Activated T-helper 1 cell treated with Interleukin-2 at 50 U/mL for 16 hours (primary cell): ENCODE results near the gene MEGF6.

ENCODE experiments used
- DNase-seq: peaks from one replicate; pipeline ENCODE4 v3.0.0-alpha.2; 2020; ENCODE audit warnings: low read depth

Gene MEGF6

DNA sequence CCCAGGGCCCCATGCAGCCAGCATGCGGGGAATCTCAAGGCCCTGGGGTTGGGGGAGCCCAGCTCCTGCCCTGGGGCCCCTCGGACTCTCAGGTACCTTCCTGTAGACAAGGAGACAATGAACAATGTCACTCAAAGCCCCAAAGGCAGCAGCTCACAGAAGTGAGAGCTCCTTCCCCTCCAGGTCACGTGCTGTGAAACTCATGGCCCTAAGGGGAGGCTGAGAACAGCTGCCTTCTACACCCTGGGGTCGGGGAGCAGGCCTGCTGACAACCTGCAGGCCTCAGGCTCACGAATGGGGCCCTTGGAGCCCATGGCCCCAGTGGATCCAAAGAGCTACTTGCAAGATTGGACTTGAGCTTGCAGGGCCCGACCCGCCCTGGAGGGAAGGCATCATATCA is 3.2 kb downstream of the MEGF6 start:
- no peak for DNase-seq

- no peak for DNase-seq
These were observed 3.6 kb downstream of the MEGF6 start for GRCh38 chr1:3607703-3608065.

DNA sequence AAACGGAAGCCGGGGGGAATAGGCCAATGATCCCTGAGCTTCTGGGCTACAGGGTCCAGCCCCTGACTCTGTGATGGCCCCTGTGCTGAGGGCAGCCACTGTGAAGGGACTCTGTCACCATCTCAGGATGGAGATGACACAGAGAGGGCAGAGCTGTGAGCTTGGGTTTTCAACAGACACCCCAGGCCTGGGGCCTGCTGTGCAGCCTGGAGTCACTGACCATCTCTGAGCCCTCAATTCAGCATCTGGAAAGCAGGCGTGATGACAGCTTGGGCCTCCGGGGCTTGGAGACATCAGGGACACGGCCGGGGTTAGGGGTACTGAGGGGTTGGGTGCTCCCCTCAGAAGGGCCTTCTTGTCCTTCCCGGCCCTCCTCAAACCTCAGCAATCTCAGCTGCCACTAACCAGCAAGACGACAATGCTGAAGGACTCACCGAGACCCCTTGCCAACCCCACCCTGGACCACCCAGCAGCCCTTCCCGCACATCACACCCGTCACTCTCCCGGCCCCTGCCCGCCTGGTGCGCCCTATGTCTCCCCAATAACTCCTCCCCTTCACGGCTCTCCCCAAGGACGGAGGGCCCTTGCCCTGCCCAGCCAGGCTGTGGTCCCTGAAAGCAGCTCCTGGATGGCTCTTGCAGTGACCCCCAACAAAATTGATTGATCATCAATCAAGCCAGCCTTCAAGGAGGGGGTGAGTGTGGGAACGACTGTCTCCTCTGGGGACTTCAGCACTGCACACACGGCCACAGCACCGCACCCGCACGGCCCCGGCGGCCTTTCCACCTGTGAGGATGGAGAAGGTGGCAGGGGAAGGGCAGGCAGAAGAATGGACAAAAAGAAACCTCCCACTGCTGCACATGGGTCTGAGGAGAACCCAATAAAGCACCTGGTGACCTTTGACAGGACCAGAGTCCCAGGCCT is 4.3 kb downstream of the MEGF6 start:
- no peak for DNase-seq

GRCh38 chr1:3604997-3605823 is 6.1 kb downstream of the MEGF6 start:
- no peak for DNase-seq

- no peak for DNase-seq
These were observed 6.8 kb downstream of the MEGF6 start for GRCh38 chr1:3604468-3604974.

DNA sequence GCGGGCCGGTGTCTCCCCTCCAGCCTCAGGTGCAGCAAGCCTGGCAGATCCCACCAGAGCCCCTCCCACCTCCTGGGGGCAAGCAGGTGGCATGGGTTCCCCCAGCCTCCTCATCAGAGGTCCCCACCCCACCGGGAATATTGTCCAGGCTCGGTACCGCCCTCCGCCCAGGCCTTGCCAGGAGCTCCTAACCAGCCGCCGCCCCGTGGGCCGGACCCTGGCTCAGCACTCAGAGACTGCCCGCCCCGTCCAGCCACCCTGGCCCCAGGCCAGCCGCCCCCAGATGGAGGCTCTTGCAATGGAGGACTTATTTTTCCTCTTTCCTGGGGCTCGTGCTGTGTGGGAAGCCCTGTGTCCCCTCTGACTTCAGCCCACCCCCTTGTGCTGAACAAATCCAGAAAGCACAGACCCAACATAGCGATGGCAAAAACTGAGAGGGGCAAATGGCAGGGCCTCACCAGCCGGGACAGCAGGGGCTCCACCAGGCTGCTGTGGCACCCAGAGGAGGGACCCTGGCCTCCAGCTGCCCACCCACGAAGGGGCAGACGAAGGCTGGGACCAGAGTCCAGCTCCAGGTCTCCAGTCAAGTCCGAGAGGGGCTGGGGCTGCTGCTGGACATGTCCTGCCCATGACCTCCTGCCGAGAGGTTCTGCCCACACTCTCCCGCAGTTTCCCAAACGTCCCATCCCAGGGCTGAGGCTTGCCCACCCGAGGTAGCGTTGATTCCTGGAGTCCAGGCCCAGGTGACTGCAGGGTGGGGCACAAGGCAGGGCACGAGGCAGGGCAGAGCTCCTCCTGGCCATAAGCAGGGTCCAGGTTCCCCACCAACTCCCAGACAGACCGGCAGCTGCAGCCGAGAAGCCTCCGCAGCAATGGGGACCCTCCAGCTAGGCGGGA is 7.5 kb downstream of the MEGF6 start:
- DNase-seq: no peak

DNA sequence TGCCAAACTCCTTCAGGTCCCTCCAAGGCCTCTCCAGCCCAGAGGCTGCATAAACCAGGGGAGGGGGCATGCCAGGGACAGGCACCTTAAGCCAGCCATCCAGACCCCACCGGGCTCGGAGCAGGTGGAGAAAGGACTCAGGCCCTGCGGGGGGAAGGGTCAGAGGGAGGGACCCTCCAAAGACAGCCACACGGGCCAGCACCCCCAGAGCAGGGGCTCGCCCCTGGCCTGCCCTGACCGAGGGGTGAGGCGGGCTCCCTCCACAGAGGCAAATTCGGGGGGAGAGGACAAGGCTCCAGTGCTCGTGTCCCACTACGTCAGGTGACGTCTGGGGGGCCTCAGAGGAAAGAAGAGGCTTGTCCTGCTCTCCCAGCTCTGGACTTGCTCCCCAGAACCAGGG is 8.2 kb downstream of the MEGF6 start:
- no peak for DNase-seq

- no peak for DNase-seq
These were observed 8.9 kb downstream of the MEGF6 start for GRCh38 chr1:3602375-3602774.

- no peak for DNase-seq
These were observed 9.6 kb downstream of the MEGF6 start for GRCh38 chr1:3601743-3602142.

DNA sequence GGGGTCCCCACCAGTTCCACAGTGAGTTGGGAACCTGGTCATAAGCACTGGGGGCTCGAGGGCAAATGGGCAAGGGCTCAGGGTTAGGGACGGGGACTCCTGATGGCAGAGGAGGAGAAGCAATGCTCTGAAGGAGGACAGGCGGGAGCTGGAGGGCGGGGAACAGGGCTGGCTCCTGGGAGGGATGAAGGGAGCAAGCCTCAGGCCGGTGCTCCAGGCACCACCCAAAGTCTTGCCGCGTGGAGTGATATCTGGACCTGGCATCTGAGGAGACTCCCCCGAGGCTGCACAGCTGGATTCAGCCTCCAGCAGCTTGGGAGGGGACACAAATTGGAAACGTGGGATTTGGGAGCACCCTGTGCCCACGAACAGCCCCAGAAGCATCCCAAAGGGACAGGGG is 11.0 kb downstream of the MEGF6 start:
- no peak for DNase-seq

GRCh38 chr1:3599816-3600215 is 11.5 kb downstream of the MEGF6 start:
- no peak for DNase-seq

- no peak for DNase-seq
These were observed 12.0 kb downstream of the MEGF6 start for GRCh38 chr1:3599286-3599811.

- DNase-seq: no peak
These were observed 12.6 kb downstream of the MEGF6 start for GRCh38 chr1:3598522-3599285.

- no peak for DNase-seq
These were observed 13.2 kb downstream of the MEGF6 start for GRCh38 chr1:3598051-3598491.

DNA sequence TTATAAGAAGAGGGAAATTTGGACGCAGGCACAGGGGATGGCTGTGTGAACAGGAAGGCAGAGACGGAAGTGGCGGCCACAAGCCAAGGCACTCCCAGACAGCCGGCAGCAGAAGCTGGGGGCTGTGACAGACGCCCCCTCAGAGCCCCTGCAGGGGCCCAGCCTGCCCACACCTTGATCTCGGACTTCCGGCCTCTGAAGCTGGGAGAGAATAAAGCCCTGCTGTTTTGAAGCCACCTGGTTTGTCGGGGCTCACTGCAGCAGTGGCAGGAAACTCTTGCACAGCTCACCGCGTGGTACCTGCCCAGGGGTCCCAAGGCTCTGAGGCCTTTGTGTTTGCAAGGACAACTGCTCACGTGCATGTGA is 13.7 kb downstream of the MEGF6 start:
- DNase-seq: no peak

DNA sequence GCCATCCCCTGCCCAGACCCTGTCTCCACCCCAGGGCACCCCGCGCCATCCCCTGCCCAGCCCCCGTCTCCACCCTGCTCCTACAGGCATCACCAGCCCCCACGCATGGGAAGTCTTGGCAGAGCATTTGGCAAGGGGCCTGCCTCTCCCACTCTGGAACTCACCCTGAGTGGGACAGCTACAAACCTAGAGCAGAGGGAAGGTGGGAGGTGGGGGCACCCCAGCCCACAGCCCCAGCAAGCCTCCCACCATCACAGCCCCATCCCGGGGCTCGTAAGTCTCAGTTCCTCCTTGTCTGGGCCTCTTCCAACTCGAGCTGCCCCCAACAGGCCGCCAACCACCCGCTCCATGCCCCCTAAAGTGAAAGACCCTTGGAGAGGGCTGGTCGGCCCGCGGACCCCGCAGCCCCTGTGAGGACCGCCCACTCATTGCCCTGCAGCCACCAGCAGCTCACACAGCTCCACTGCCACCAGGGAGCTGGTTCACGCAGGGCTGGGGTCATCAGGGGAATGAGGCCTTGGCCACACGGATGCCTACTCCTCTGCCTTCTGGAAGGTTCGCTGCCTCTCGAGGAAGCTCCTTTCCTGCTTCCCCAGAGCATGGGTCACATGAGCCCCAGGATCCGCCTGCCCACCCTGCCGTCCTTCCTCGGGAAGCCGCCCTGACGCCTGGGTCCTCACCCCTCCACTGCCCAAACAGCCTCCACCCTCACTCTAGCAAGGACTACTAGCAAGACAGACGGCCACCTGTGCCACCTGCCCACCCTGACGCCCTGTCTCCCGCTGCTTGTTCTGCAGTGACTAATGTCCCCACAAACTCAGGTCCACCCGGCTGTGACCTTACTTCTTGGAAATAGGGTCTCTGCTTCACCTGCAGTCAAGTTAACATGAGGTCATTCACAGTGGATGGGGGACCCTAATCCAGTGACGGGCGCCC is 14.4 kb downstream of the MEGF6 start:
- no peak for DNase-seq

GRCh38 chr1:3595949-3596348 is 15.4 kb downstream of the MEGF6 start:
- DNase-seq: no peak

- no peak for DNase-seq
These were observed 16.5 kb downstream of the MEGF6 start for GRCh38 chr1:3594706-3595377.

DNA sequence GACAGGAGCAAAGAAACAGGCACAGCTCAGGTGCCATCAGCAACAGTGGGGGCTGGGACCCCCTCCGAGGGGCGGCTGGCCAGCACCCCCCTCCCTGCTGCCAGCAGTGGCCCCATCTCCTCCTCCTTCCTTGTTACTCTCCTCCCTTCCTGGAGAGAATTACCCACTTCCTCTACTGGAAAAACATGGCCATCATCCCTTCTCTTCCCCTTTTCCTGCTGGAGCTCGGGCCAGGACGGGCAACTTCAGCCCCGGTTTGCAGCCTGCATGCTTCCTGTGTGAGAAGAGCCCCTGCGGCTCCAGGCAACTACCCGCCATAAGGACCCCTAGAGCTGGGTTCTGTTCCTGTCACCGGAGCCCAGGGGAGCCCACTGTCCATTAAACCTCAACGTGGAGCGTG is 17.6 kb downstream of the MEGF6 start:
- no peak for DNase-seq
